NB4 (cell line): ENCODE results near the gene BORCS6.

ENCODE experiments used
- DNase-seq: peaks from one replicate; pipeline ENCODE4 v3.0.0; 2010; ENCODE audit warnings: low read depth
- H3K4me3 ChIP-seq: one replicate; pipeline ENCODE4 v1.5.1; 2011; ENCODE audit warnings: mild to moderate bottlenecking, low read depth, low read length, moderate library complexity
- MYC ChIP-seq: IDR thresholded peaks from 2 replicates; pipeline ENCODE4 v1.6.1; 2011; ENCODE audit warnings: low read depth, low read length
- POLR2A ChIP-seq: IDR thresholded peaks from 2 replicates; pipeline ENCODE4 v1.6.1; 2011; ENCODE audit warnings: mild to moderate bottlenecking; ENCODE audit not compliant: insufficient read length; ENCODE audit errors: extremely low read depth
- TF ChIP-seq, protein P1 (sequence below): IDR thresholded peaks from one replicate; pipeline ENCODE4 v1.5.1; 2012; ENCODE audit warnings: low read depth, low read length
- TF ChIP-seq, protein P2 (sequence below): IDR thresholded peaks from 2 replicates; pipeline ENCODE4 v1.6.1; 2011; ENCODE audit warnings: low read depth, low read length

The BORCS6 gene

DNA sequence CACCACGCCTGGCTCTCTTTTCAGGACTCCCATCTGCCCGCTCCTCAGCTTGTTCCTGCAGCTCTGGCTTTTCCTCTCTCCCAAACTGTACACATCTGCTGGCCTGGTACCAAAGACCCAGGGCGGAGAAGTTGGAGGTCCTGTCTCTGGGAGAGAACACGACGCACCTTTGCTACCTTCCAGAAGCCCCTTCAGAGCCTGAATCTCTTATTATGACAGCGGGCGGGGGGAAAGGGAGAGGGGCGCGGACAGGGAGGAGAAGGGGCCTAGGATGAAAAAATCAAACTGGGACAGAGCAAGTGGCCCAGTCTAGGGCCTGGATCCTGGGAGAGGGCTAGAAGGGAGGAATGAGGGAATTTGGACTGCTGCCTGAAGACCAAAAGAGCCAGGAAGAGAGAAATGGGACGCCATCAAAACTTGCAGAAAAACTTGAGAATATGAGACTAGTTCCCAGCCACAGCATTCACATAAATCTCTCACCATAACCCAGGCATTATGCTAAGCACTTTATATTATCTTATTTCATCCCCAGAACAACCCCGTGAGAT lies 35.3 kb downstream of the BORCS6 start:
- no peak for DNase-seq
- no peak overlapping the region for H3K4me3 ChIP-seq
- TF ChIP-seq, protein P1, sequence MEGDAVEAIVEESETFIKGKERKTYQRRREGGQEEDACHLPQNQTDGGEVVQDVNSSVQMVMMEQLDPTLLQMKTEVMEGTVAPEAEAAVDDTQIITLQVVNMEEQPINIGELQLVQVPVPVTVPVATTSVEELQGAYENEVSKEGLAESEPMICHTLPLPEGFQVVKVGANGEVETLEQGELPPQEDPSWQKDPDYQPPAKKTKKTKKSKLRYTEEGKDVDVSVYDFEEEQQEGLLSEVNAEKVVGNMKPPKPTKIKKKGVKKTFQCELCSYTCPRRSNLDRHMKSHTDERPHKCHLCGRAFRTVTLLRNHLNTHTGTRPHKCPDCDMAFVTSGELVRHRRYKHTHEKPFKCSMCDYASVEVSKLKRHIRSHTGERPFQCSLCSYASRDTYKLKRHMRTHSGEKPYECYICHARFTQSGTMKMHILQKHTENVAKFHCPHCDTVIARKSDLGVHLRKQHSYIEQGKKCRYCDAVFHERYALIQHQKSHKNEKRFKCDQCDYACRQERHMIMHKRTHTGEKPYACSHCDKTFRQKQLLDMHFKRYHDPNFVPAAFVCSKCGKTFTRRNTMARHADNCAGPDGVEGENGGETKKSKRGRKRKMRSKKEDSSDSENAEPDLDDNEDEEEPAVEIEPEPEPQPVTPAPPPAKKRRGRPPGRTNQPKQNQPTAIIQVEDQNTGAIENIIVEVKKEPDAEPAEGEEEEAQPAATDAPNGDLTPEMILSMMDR, result no peak
- TF ChIP-seq MYC (no peak), POLR2A (no peak)
- TF ChIP-seq, protein P2, sequence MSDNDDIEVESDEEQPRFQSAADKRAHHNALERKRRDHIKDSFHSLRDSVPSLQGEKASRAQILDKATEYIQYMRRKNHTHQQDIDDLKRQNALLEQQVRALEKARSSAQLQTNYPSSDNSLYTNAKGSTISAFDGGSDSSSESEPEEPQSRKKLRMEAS, result no peak

DNA sequence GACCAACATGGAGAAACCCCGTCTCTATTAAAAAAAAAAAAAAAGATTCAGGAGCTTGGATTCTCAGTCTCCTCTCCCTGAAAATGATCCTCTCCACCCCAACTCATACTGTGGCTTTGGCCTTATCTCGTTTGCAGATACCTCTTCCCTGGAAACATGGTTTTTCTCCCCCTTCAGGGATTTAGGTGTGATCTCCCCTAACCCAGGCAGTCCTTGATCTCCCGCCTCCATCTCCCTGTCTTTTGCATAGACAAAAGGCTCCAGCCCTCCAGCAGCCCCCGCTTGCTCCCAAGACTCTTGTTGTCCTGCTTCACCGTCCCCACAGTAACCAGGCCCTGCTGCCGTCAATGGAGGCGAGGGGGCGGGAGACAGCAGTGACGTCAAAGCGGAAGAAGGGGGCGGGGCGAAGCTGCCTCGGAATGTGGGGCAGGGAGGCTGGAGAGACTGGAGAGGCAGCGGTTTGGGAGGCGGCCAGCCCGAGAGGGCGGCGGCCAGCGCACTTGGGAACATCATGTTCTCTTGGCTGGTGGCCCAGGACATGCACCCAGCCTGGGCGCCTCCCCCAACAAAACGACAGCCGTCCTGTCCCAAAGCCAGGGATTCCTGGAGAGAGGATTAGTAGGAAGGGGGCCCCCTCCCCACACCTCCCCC lies 35.9 kb downstream of the BORCS6 start:
- H3K4me3 ChIP-seq, result no peak overlapping the region
- DNase-seq, result peak; percentile 78

DNA sequence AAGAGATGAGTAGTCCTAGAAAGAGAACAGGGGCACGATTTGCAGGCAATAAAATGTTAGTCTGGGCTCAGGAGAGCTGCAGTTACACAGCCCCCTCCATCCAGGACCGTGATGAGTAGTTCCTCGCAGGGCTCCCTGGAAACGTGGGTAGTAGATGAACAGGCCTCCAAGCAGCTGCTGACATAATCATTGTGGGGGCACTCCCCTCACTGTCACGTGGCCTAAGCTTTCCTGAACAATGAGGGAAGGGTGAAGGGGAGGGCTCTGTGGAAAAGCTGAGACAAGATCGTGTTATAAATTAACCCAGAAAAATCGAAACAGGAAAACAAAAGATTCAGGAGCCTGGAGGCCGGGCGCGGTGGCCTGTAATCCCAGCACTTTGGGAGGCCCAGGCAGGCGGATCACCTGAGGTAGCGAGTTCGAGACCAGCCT lies 36.4 kb downstream of the BORCS6 start:
- TF ChIP-seq, protein P1, result no peak
- TF ChIP-seq, protein P2, result peak; percentile 20; the same call in 1 of the 2 replicates
- peak; percentile 47 for DNase-seq
- H3K4me3 ChIP-seq, result no peak overlapping the region

More for the DNA sequence above, 35.9 kb downstream of the BORCS6 start:
- TF ChIP-seq, protein P1, result no peak
- TF ChIP-seq MYC (no peak), POLR2A (no peak)
- TF ChIP-seq, protein P2, result no peak

DNA sequence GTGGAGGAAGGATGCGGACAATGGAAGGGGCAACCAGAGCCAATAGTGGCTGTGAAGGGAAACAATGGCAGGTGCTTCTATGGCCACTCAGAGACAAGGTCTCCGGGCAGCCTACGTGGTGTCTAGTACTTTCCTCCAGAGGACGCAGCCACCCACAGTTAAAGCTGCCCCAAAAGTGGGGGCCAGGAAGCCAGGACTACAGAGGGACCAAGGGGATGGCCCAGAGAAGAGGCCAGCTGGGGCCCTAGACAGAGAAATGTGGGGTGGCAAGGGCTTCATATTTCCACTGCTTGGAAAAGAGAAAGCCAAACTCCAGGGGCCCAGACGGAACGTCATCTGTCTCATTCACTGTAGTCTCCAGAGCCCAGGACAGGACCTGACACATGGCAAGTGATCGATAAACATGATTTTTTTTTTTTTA lies 36.9 kb downstream of the BORCS6 start:
- peak overlapping the region; percentile 27 for H3K4me3 ChIP-seq
- TF ChIP-seq, protein P1, result no peak
- TF ChIP-seq POLR2A (no peak), MYC (no peak)
- TF ChIP-seq, protein P2, result no peak
- DNase-seq, result no peak

DNA sequence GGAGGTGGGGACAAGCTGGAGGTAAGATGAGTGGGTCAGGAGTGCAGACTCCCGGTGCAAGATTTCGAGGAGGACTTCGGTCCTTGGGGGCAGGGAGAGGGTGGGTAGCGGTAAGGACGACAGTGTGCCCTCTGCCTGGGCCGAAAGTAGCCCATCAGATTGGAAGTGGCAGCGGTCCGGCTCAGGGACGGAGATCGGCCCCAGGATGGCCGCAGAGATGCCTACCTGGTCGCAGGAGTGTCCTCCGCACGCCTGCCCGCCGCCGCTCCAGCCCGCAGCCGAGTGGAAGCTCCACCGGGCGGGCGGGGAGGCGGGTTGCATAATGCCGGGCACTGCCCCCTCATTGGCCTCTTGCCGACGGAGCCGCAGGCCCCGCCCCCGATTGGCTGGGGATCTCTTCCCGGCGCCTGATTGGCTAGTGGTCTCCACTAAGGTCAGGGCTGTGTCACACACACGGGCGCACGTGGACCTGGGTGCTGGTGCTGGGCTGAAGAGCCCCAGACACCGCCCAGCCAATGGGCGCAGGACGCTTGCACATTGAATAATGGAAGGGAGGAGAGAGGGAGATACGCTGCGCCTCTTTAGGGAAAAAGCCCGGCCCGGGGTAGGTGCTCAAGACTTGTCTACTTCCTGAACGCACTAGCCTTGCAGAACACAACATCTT lies 37.7 kb downstream of the BORCS6 start, which contains the start of gene PER1:
TSS of gene PER1 (minus strand) at position 293 of the 664 bp plus-strand sequence. CDS start 1,698 bp downstream, outside the sequence.
- peak; percentile 50 for TF ChIP-seq POLR2A
- peak; percentile 81 for TF ChIP-seq MYC
- TF ChIP-seq, protein P1, result no peak
- TF ChIP-seq, protein P2, result peak; percentile 96
- peak; percentile 93 for DNase-seq
- peak within 1 kb of the TSS; percentile 74 for H3K4me3 ChIP-seq
